Measurements from ENCODE around the gene BLOC1S2. TPM values are rescaled to one million over a fixed set of nuclear protein-coding genes. Genes with fewer than 3 reads are reported as not detected.

The BLOC1S2 gene
- total RNA-seq, 1 experiment from 2014 or later = 54.1 TPM

- TF ChIP-seq E2F1 (CRISPR knock-in tag; IDR thresholded peaks at IDR 0.05) (no peak), NR1H2 (CRISPR knock-in tag; IDR thresholded peaks at IDR 0.05) (no peak), FOXK1 (CRISPR knock-in tag; IDR thresholded peaks at IDR 0.05) (no peak)
These were observed 24.8 kb upstream of the BLOC1S2 start (continued) for GRCh38 chr10:100311298-100311697.

GRCh38 chr10:100307684-100308083 is 21.2 kb upstream of the BLOC1S2 start:
- Mint-ChIP-seq H3K4me3 (no peak overlapping the region), H3K36me3 (no peaks in the 10 kb centered on the region), H3K27ac (no peak overlapping the region), H3K4me1 (peaks cover 8% of the 10 kb centered on the region), H3K27me3 (ENCODE audit: low read depth) (peaks cover 24% of the 10 kb centered on the region), H3K9me3 (no peaks in the 10 kb centered on the region)
- TF ChIP-seq IRF2 (CRISPR knock-in tag; IDR thresholded peaks at IDR 0.05; ENCODE audit: borderline replicate concordance, low read depth) (no peak), CDX4 (CRISPR knock-in tag; IDR thresholded peaks at IDR 0.05; ENCODE audit: borderline replicate concordance) (no peak), ZSCAN18 (CRISPR knock-in tag; IDR thresholded peaks at IDR 0.05) (no peak), ARID4B (CRISPR knock-in tag; IDR thresholded peaks at IDR 0.05; ENCODE audit: borderline replicate concordance) (no peak), ZNF263 (CRISPR knock-in tag; IDR thresholded peaks at IDR 0.05; ENCODE audit: low read depth) (no peak), USF1 (CRISPR knock-in tag; IDR thresholded peaks at IDR 0.05) (no peak), E2F1 (CRISPR knock-in tag; IDR thresholded peaks at IDR 0.05) (no peak), FOXP4 (CRISPR knock-in tag; IDR thresholded peaks at IDR 0.05) (no peak), NFATC4 (CRISPR knock-in tag; IDR thresholded peaks at IDR 0.05) (no peak), ZNF138 (CRISPR knock-in tag; conservative IDR thresholded peaks at IDR 0.05) (no peak), CBFB (CRISPR knock-in tag; IDR thresholded peaks at IDR 0.05; ENCODE audit: low read depth) (no peak), ATF6 (CRISPR knock-in tag; IDR thresholded peaks at IDR 0.05) (no peak)
- DNase-seq (ENCODE audit: low spot score) (no peak), ATAC-seq (no peak)
- CTCF ChIA-PET = no interaction called here
- POLR2A ChIA-PET = no interaction called here
